ENCODE measurements around the gene ADD2.

Gene ADD2

GRCh38 chr2:70612574-70612973 is 155.4 kb downstream of the ADD2 start:
- no peak for TF ChIP-seq CTCF (IDR thresholded peaks at IDR 0.05; ENCODE audit: insufficient read depth, low read depth, low read length, missing control alignments)
- H3K4me3 ChIP-seq (ENCODE audit: low read length), result no peak overlapping the region
- no peak for DNase-seq (ENCODE audit: low read depth)

- DNase-seq (ENCODE audit: low read depth), result peak; percentile 10
- H3K4me3 ChIP-seq (ENCODE audit: low read length), result no peak overlapping the region
Observed at GRCh38 chr2:70608373-70608772, 159.6 kb downstream of the ADD2 start.

GRCh38 chr2:70607121-70607561 is 160.9 kb downstream of the ADD2 start:
- no peak overlapping the region for H3K4me3 ChIP-seq (ENCODE audit: low read length)
- no peak for TF ChIP-seq CTCF (IDR thresholded peaks at IDR 0.05; ENCODE audit: insufficient read depth, low read depth, low read length, missing control alignments)
- DNase-seq (ENCODE audit: low read depth), result peak; percentile 76

More at GRCh38 chr2:70608373-70608772, 159.6 kb downstream of the ADD2 start:
- TF ChIP-seq CTCF (IDR thresholded peaks at IDR 0.05; ENCODE audit: insufficient read depth, low read depth, low read length, missing control alignments), result no peak

Measured in epithelial cell of esophagus (primary cell).